ENCODE measurements around the gene MYO1H. TPM values are rescaled to one million over a fixed set of nuclear protein-coding genes. Genes with fewer than 3 reads are reported as not detected.

MYO1H gene
- polyA plus RNA-seq, 1 experiment: not detected

DNA sequence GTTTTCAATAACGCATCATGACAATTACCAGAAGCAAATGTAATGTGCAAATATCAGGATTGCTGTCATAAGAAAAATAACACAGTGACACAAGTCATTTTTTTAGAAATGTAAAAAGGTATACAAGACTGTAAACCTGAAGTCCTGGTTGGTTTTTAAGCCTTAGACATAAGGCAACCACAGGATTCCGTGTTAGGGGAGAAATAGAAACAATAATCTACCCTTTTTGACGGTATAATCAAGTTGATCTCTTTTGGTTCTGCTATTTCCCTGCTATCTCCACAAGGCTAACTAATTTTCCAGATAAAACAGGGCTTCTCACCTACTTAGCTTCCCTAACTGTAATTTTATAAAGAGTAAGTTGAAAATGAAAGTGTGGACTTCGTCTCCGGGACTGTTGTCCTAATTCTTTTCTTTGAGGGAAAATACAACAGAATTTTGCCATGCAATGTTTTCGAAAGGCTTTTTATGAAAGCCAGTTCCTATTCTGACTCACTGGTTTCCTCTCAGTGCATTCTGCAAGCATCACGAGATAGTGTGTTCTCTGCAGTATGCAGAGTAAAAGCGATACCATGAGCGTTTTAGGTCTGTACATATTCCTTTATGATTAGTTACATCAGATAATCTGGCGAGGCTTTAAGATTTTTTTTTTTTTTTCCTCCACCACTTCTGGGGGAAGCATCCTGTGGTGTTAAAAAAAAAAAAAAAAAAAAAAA lies 10.6 kb downstream of the MYO1H start:
- no peaks in the 10 kb centered on the region for H3K36me3 ChIP-seq (ENCODE audit: control insufficient read depth, insufficient read depth, low read length)
- H3K27me3 ChIP-seq (ENCODE audit: control insufficient read depth, insufficient read depth, low read length): 0 out of 2 replicates have a peak, but pooled peaks cover 5% of the 10 kb centered on the region
- no peak overlapping the region for H3K4me3 ChIP-seq (ENCODE audit: low read depth, low read length)
- DNase-seq (ENCODE audit: low read depth): no peak
- TF ChIP-seq, protein P1, sequence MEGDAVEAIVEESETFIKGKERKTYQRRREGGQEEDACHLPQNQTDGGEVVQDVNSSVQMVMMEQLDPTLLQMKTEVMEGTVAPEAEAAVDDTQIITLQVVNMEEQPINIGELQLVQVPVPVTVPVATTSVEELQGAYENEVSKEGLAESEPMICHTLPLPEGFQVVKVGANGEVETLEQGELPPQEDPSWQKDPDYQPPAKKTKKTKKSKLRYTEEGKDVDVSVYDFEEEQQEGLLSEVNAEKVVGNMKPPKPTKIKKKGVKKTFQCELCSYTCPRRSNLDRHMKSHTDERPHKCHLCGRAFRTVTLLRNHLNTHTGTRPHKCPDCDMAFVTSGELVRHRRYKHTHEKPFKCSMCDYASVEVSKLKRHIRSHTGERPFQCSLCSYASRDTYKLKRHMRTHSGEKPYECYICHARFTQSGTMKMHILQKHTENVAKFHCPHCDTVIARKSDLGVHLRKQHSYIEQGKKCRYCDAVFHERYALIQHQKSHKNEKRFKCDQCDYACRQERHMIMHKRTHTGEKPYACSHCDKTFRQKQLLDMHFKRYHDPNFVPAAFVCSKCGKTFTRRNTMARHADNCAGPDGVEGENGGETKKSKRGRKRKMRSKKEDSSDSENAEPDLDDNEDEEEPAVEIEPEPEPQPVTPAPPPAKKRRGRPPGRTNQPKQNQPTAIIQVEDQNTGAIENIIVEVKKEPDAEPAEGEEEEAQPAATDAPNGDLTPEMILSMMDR (IDR thresholded peaks at IDR 0.05; ENCODE audit: insufficient read depth, low read depth, low read length): no peak
- CTCF ChIA-PET: no interaction called here
- POLR2A ChIA-PET: no interaction called here

DNA sequence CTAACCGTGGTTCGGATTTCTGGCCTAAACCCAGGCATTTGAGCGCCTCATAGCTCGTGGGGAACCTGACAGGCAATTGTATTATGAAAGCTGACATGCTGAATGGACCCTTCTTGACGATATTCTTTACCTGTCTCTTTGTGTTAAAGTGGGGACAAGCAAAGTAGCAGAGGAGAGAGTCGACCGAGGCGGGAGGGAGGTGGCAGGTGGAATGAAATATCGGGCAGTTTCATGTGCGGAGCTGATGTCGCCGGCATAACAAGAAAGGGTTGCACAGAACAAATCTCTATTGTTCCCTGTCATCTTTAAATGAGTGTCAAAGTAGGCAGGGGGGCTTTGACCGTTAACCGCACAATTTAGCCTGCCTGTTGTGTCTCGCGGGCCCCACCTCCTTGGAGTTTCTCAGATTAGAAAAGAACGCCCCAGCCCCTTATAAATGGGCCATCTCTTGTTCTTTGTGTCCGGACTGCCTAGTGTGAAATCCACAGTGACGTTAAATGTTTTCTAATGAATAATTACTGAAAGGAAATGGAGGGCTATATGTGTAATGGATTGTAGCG lies 11.5 kb downstream of the MYO1H start:
- H3K36me3 ChIP-seq (ENCODE audit: control insufficient read depth, insufficient read depth, low read length): no peaks in the 10 kb centered on the region
- no peak for DNase-seq (ENCODE audit: low read depth)
- TF ChIP-seq, protein P1 (IDR thresholded peaks at IDR 0.05; ENCODE audit: insufficient read depth, low read depth, low read length): no peak
- H3K4me3 ChIP-seq (ENCODE audit: low read depth, low read length): no peak overlapping the region
- POLR2A ChIA-PET: no interaction called here
- CTCF ChIA-PET: no interaction called here
- H3K27me3 ChIP-seq (ENCODE audit: control insufficient read depth, insufficient read depth, low read length): 0 out of 2 replicates have a peak, but pooled peaks cover 5% of the 10 kb centered on the region

DNA sequence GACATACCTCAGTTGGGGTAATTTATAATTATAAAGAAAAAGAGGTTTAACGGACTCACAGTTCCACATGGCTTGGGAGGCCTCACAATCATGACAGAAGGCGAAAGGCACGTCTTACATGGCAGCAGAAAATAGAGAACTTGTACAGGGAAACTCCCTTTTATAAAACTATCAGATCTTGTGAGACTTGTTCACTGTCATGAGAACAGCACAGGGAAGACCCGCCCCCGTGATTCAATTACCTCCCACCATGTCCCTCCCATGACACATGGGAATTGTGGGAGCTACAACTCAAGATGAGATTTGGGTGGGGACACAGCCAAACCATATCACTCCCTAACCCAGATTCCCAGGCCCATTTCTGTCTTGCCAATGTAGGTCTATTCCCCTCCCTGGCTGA lies 22.1 kb downstream of the MYO1H start:
- ChIA-PET POLR2A (no interaction called here), CTCF (no interaction called here)
- TF ChIP-seq, protein P1 (IDR thresholded peaks at IDR 0.05; ENCODE audit: insufficient read depth, low read depth, low read length): no peak
- Histone ChIP-seq H3K27me3 (ENCODE audit: control insufficient read depth, insufficient read depth, low read length) (no peaks in the 10 kb centered on the region), H3K4me3 (ENCODE audit: low read depth, low read length) (no peak overlapping the region), H3K36me3 (ENCODE audit: control insufficient read depth, insufficient read depth, low read length) (no peaks in the 10 kb centered on the region)
- no peak for DNase-seq (ENCODE audit: low read depth)

DNA sequence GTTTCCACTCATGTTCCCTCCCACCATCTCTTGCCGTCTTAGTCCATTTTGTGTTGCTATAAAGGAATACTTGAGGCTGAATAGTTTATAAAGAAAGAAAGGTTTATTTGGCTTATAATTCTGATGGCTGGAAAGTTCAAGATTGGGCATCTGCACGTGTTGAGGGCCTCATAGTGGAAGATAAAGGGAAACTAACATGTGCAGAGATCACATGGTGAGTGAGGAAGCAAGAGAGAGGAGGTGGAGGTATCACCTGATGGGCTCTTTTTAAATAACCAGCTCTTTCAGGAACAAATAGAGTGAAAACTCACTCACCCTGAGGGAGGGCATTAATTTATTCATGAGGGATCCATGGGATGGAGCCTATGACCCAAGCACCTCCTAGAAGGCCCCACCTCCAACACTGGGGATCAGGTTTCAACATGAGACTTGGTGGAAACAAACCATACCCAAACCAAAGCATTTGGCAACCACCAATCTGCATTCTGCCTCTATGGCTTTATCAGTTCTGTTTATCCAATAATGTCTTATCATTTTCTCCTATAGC lies 29.5 kb downstream of the MYO1H start:
- TF ChIP-seq, protein P1 (IDR thresholded peaks at IDR 0.05; ENCODE audit: insufficient read depth, low read depth, low read length): no peak
- H3K4me3 ChIP-seq (ENCODE audit: low read depth, low read length): no peak overlapping the region
- no peak for DNase-seq (ENCODE audit: low read depth)
- H3K27me3 ChIP-seq (ENCODE audit: control insufficient read depth, insufficient read depth, low read length): 0 out of 2 replicates have a peak, but pooled peaks cover 1% of the 10 kb centered on the region
- no peaks in the 10 kb centered on the region for H3K36me3 ChIP-seq (ENCODE audit: control insufficient read depth, insufficient read depth, low read length)
- CTCF ChIA-PET: interaction anchor here (2.1 kb wide), 1 partner anchor 8 kb away, joined by 7 read pairs; no protein-coding TSS in a partner anchor
- POLR2A ChIA-PET: interaction anchor here (0.5 kb wide), 1 partner anchor 226 kb away, joined by 5 read pairs; no protein-coding TSS in a partner anchor

DNA sequence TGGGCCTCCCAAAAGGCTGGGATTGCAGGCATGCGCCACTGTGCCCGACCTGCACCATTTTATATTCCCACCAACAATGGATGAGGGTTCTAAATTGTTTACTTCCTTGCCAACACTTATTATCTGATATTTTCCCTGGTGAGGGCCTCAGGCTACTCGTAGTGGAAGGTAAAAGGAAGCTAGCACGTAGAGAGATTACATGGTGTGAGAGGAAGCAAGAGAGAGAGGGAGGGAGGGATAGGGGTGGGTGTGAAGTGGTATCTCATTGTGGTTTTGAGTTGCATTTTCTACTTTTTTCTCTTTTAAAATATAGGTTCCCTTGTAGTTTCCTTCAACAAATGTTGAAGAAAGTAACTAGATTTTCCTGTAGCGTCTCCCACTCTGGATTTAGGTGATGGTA lies 30.9 kb downstream of the MYO1H start:
- no peak overlapping the region for H3K4me3 ChIP-seq (ENCODE audit: low read depth, low read length)
- no peaks in the 10 kb centered on the region for H3K36me3 ChIP-seq (ENCODE audit: control insufficient read depth, insufficient read depth, low read length)
- H3K27me3 ChIP-seq (ENCODE audit: control insufficient read depth, insufficient read depth, low read length): 0 out of 2 replicates have a peak, but pooled peaks cover 3% of the 10 kb centered on the region
- ChIA-PET POLR2A (no interaction called here), CTCF (no interaction called here)
- no peak for DNase-seq (ENCODE audit: low read depth)
- TF ChIP-seq, protein P1 (IDR thresholded peaks at IDR 0.05; ENCODE audit: insufficient read depth, low read depth, low read length): no peak
